ENCODE measurements around the gene CELA2B. TPM values are rescaled to one million over a fixed set of nuclear protein-coding genes. Genes with fewer than 3 reads are reported as not detected.

Gene CELA2B
- total and polyA plus RNA-seq, 9 of the 15 experiments (the other 6 are each of a cell fraction or from before 2014, with no cell fraction given) = 0.25 to 2.1 (median 0.38) TPM; not detected in 5

DNA sequence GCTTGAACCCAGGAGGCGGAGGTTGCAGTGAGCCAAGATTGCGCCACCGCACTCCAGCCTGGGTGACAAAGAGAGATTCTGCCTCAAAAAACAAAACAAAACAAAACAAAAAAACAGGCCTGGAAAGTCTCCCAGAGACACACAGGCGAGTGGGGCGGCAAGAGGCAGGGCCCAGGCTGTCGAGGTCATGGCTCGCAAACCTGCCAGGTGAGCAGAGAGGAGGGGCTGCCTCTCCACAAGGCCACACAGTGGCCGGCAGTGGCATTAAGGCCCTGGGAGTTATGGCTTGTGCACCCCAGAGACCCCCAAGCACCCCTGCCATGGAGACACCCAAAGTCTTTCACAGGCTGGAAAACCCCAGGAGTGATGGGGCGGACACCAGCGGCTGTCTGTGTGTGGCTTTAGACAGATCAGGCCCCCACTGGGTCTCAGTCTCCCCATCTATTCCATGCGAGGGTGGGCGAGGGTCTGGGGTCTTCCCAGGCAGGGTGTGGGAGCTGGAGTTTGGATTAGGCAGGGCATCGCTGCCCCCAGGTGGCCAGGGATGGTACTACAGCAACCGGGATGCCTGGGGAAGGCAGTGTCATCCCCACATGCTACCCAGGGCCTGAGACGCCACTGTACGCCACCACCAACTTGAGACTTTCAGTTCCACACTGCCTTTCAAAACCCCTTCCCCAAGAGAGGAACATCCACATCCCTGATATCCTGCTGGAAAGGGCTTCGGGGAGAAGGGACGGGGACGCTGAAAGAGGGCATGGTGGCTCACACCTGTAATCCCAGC, 44.9 kb upstream of the CELA2B start:
- H3K4me1 ChIP-seq (replicated peaks in 1 of 2; ENCODE audit: control insufficient read depth in 2 of 2, insufficient read depth in 2 of 2, low read length in 2 of 2) = peaks cover 13 to 42% of the 10 kb centered on the region in 2 experiments; a peak in 4 of 5 replicates
- ChIA-PET POLR2A (interaction anchor here (0.6 to 2.2 kb wide), 3 partner anchors 12 to 480 kb away, joined by 3 to 12 read pairs (median 3); no protein-coding TSS in a partner anchor), CTCF (ENCODE audit: low intra/inter-chr PET ratio) (interaction anchor here (1.1 to 2.9 kb wide), 4 partner anchors 103 to 143 kb away, joined by 3 to 46 read pairs (median 9); no protein-coding TSS in a partner anchor)
- intact Hi-C loops (cut with micrococcal nuclease) (loop anchor here (1.0 to 10.0 kb wide), 2 partner anchors 108 to 276 kb away; partner anchors contain the start of gene TMEM51), in situ Hi-C loops (cut with MboI) (loop anchor here (5.0 kb wide), 1 partner anchor 279 kb away; the partner anchor contains the start of gene TMEM51)
- H3K27ac ChIP-seq (ENCODE audit: extremely low read depth, low read depth, low read length) = no peak overlapping the region
- H3K9me3 ChIP-seq (replicated peaks; ENCODE audit: control insufficient read depth, insufficient read depth, low read depth, low read length) = no peaks in the 10 kb centered on the region
- H3K36me3 ChIP-seq (ENCODE audit: control insufficient read depth, insufficient read depth, low read length) = peaks cover 34% of the 10 kb centered on the region; the same call in 2 of the 3 replicates
- H2AFZ ChIP-seq (ENCODE audit: low read depth, low read length) = no peak overlapping the region
- FAIRE-seq = peak; percentile 75
- H3K4me3 ChIP-seq = no peak overlapping the region
- 53% methylated on average over 19 of the region's 19 CpGs for WGBS (ENCODE audit: insufficient coverage, low coverage, missing lambda C conversion rate)
- H3K9me1 ChIP-seq (ENCODE audit: control insufficient read depth, insufficient read depth, low read length) = peaks cover 5% of the 10 kb centered on the region
- DNase-seq (ENCODE audit: extremely low read depth in 1 of 4, low spot score in 3 of 4) = peak; percentile 81 to 86 (median 85)
- no peak overlapping the region for H3K4me2 ChIP-seq (ENCODE audit: insufficient read depth, low read length)
- BruUV-seq (replicated peaks) = no TSS peak
- H3K9ac ChIP-seq (ENCODE audit: insufficient read depth in 1 of 2, low read depth in 2 of 2, low read length in 2 of 2) = no peak overlapping the region
- peaks cover 8% of the 10 kb centered on the region; the same call in 1 of the 2 replicates for H4K20me1 ChIP-seq (replicated peaks; ENCODE audit: control insufficient read depth, insufficient read depth, low read length)
- ATAC-seq = peak; percentile 84
- no peaks in the 10 kb centered on the region for H3K27me3 ChIP-seq (ENCODE audit: control insufficient read depth in 2 of 2, insufficient read depth in 2 of 2, low read length in 2 of 2)
- H3K79me2 ChIP-seq (ENCODE audit: control insufficient read depth, insufficient read depth, low read length) = no peaks in the 10 kb centered on the region
- TF ChIP-seq STAG1 (CRISPR knock-in tag; IDR thresholded peaks at IDR 0.05; ENCODE audit: borderline replicate concordance) (peak; percentile 96), SOX6 (IDR thresholded peaks at IDR 0.05) (0 out of 2 replicates have a peak, but pooled peaks have one; percentile 22), SMC3 (conservative IDR thresholded peaks at IDR 0.05; ENCODE audit: insufficient read depth, low read depth, low read length) (peak; percentile 94), JUND (IDR thresholded peaks at IDR 0.05; ENCODE audit: borderline replicate concordance, low read depth, low read length) (peak; percentile 37; the same call in 1 of the 2 replicates), JUND (tag; IDR thresholded peaks at IDR 0.05; ENCODE audit: borderline replicate concordance, low read depth, low read length) (no peak; the same call in 2 of the 3 replicates), ESRRB (CRISPR knock-in tag; IDR thresholded peaks at IDR 0.05; ENCODE audit: borderline replicate concordance) (peak; percentile 74; the same call in 1 of the 2 replicates), NR2F6 (CRISPR knock-in tag; IDR thresholded peaks at IDR 0.05) (no peak), POLR2AphosphoS2 (IDR thresholded peaks at IDR 0.05; ENCODE audit: low read length) (peak; percentile 84; the same call in 1 of the 2 replicates), KDM4B (IDR thresholded peaks at IDR 0.05; ENCODE audit: borderline replicate concordance in 2 of 2, low read depth in 1 of 2) (peak in 1 of 2 experiments; percentile 48; a peak in 1 of 4 replicates)
- TF ChIP-seq, protein P1, sequence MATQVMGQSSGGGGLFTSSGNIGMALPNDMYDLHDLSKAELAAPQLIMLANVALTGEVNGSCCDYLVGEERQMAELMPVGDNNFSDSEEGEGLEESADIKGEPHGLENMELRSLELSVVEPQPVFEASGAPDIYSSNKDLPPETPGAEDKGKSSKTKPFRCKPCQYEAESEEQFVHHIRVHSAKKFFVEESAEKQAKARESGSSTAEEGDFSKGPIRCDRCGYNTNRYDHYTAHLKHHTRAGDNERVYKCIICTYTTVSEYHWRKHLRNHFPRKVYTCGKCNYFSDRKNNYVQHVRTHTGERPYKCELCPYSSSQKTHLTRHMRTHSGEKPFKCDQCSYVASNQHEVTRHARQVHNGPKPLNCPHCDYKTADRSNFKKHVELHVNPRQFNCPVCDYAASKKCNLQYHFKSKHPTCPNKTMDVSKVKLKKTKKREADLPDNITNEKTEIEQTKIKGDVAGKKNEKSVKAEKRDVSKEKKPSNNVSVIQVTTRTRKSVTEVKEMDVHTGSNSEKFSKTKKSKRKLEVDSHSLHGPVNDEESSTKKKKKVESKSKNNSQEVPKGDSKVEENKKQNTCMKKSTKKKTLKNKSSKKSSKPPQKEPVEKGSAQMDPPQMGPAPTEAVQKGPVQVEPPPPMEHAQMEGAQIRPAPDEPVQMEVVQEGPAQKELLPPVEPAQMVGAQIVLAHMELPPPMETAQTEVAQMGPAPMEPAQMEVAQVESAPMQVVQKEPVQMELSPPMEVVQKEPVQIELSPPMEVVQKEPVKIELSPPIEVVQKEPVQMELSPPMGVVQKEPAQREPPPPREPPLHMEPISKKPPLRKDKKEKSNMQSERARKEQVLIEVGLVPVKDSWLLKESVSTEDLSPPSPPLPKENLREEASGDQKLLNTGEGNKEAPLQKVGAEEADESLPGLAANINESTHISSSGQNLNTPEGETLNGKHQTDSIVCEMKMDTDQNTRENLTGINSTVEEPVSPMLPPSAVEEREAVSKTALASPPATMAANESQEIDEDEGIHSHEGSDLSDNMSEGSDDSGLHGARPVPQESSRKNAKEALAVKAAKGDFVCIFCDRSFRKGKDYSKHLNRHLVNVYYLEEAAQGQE (IDR thresholded peaks at IDR 0.05; ENCODE audit: borderline replicate concordance) = peak; percentile 93
- TF ChIP-seq, protein P1 (CRISPR knock-in tag; IDR thresholded peaks at IDR 0.05; ENCODE audit: low read depth) = no peak
